SK-N-MC (cell line): ENCODE results near the gene TPPP.

Experiments
- EZH2 ChIP-seq: fragments of 200-600 bp; sonication (generic); IDR thresholded peaks from one replicate; pipeline ENCODE4 v1.6.1; 2017; ENCODE audit warnings: antibody characterized with exemption
- FOXP2 ChIP-seq: optimal IDR thresholded peaks from 2 replicates; pipeline ENCODE3; 2011; ENCODE audit warnings: mild to moderate bottlenecking, moderate library complexity; ENCODE audit not compliant: insufficient read depth; ENCODE audit errors: extremely low read length, control extremely low read depth
- POLR2AphosphoS5 ChIP-seq: IDR thresholded peaks from 2 replicates; pipeline ENCODE4 v1.6.1; 2012; ENCODE audit warnings: mild to moderate bottlenecking, low read depth, low read length, borderline replicate concordance

DNA sequence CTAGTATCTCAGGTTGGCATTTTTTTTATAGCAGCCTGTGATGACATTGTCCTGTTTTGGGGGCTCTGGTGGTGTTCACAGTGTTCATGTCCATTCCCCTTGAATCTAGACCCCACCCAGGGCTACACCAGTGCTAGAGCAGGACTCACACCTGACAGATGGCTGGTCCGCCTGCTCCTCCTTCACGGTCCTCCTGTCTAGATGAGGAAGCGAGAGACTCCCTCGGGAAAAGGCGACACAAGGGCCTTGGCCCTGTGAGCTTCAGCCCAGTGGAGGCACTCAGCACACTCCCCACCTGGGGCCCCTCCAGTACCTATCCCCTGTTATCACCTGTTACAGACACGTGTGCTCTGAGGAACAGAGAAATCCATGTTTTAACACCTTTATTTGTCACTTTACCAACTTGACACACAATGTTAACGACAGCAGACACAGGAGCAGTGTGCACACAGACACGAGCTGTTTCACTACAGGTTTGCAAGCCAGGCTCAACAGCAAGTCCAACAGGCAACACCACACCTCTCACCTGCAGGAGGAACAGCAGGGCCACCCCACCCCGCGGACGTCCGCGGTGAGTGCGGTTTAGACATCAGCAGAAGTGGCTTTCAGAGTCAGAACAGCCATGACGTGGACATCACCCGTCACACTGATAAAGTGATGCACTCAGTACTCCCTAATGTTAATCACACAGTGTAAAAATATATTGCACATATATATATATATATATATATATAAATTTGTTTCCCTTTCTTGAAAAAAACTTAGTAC is 33.5 kb downstream of the TPPP start:
- no peak for TF ChIP-seq EZH2
- no peak for TF ChIP-seq POLR2AphosphoS5
- no peak for TF ChIP-seq FOXP2
